ENCODE measurements around the gene CEP85L.

CEP85L gene

DNA sequence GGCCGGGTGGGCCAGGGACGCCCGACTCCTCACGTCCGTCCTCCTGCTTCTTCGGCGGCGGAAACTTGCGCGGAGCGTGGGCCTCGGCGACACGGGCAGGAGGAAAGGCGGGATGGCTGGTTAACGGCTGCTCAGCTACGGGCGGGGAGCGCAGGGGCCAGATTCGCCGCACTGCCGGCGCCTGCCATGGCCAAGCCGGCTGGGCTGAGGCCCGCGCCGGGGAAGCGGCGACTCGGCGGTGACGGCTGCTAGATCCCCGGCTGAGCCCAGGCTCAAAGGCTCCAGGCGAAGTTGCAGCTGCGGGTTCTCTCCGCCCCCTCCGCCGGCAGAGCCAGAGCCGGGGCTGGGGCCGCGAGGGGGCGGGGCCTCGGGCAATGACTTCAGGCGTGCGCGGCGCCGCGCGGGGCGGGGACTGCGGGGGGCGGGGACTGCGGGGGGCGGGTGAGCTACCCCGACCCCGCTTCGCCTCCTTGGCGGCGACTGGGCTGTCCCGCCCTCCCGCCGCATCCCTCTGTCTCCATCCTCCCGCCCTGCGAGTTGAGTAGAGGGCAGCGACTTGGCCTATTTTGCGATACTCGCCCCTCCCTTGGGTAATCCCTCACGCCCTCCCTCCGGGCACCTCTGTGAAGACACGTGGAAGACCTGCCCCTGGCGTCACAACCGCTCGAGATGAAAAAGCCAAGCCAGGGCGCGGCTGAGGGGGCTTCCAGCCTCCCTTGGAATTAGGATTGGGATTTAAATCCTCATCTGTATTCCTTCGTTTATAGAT, at the start of gene CEP85L:
TSS of gene CEP85L (minus strand) at position 310 of the 769 bp plus-strand sequence. CDS start 322 bp downstream, outside the sequence.
- peak; percentile 92 for DNase-seq (ENCODE audit: extremely low read depth, insufficient read length)
- H3K36me3 ChIP-seq (ENCODE audit: control insufficient read depth, insufficient read depth, low read length): no peaks in the 10 kb centered on the region
- TF ChIP-seq, protein P1, sequence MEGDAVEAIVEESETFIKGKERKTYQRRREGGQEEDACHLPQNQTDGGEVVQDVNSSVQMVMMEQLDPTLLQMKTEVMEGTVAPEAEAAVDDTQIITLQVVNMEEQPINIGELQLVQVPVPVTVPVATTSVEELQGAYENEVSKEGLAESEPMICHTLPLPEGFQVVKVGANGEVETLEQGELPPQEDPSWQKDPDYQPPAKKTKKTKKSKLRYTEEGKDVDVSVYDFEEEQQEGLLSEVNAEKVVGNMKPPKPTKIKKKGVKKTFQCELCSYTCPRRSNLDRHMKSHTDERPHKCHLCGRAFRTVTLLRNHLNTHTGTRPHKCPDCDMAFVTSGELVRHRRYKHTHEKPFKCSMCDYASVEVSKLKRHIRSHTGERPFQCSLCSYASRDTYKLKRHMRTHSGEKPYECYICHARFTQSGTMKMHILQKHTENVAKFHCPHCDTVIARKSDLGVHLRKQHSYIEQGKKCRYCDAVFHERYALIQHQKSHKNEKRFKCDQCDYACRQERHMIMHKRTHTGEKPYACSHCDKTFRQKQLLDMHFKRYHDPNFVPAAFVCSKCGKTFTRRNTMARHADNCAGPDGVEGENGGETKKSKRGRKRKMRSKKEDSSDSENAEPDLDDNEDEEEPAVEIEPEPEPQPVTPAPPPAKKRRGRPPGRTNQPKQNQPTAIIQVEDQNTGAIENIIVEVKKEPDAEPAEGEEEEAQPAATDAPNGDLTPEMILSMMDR (IDR thresholded peaks at IDR 0.05; ENCODE audit: insufficient read depth, low read length, poor library complexity, severe bottlenecking): peak; percentile 3

DNA sequence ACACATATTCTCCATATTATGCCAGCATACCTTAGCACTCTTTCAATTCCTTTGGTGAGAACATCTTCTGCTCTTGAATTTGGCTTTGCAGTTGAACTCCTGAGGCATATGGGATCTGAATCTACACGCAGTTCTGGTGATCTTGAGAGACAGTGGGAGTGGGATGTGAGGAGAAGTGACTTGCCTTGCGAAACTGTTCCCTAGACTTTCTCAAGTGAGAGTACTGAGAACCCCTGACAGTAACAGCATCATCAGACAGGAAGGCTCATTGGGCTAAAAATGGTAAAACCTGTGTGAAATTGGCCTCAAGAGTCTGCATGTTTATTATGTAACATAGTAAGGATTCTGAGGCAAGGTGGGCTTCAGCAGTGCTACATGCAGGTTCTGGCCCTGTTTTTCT, 49.1 kb upstream of the CEP85L start:
- TF ChIP-seq, protein P1 (IDR thresholded peaks at IDR 0.05; ENCODE audit: insufficient read depth, low read length, poor library complexity, severe bottlenecking): no peak
- no peak for DNase-seq (ENCODE audit: extremely low read depth, insufficient read length)
- no peak overlapping the region for H3K4me3 ChIP-seq (replicated peaks; ENCODE audit: low read depth, low read length)
- H3K36me3 ChIP-seq (ENCODE audit: control insufficient read depth, insufficient read depth, low read length): no peaks in the 10 kb centered on the region
- no peaks in the 10 kb centered on the region for H3K27me3 ChIP-seq (replicated peaks; ENCODE audit: control insufficient read depth, insufficient read depth, low read length)

More for the DNA sequence above, at the start of gene CEP85L:
- Histone ChIP-seq H3K27me3 (replicated peaks; ENCODE audit: control insufficient read depth, insufficient read depth, low read length) (no peaks in the 10 kb centered on the region), H3K4me3 (replicated peaks; ENCODE audit: low read depth, low read length) (peak within 1 kb of the TSS; percentile 90)

DNA sequence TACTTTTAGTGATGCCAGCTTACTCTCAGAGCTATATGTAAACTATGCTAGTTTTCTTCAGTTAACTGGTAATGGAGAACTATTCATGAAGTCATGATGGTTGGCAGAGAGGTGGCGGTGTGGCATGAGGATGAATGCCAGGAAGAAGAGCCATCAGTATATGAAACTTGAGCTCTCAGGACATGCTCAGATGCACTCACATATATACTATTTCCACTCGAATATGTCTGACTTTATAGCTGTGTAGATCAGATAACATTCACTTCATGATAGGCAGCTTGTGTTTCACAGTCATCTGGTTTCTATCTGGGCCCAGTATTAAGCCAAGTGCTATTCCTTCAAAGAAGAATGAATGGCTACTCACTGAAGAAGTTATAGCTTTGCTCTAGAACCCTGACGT, 46.2 kb upstream of the CEP85L start:
- Histone ChIP-seq H3K27me3 (replicated peaks; ENCODE audit: control insufficient read depth, insufficient read depth, low read length) (no peaks in the 10 kb centered on the region), H3K4me3 (replicated peaks; ENCODE audit: low read depth, low read length) (no peak overlapping the region), H3K36me3 (ENCODE audit: control insufficient read depth, insufficient read depth, low read length) (no peaks in the 10 kb centered on the region)
- TF ChIP-seq, protein P1 (IDR thresholded peaks at IDR 0.05; ENCODE audit: insufficient read depth, low read length, poor library complexity, severe bottlenecking): no peak
- DNase-seq (ENCODE audit: extremely low read depth, insufficient read length): no peak

DNA sequence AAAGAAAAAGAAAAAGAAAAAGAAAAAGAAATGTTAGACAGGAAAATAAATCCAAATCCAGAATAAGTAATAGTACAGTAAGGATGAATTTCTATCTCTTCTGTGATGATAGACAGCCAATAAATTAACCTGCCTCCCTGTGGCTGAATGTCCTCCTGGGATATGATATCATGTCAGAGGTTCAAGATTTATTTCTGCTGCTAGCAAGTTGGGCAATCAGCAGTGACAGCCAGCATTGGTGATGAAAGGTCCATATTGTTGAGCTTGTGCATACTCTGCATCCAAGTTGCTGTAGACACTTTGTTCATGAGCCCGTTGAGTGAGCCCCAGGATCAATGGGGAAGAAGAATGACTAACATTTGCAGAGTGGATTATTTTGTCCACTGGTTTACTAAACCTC, 44.9 kb upstream of the CEP85L start:
- Histone ChIP-seq H3K4me3 (replicated peaks; ENCODE audit: low read depth, low read length) (no peak overlapping the region), H3K36me3 (ENCODE audit: control insufficient read depth, insufficient read depth, low read length) (no peaks in the 10 kb centered on the region), H3K27me3 (replicated peaks; ENCODE audit: control insufficient read depth, insufficient read depth, low read length) (no peaks in the 10 kb centered on the region)
- TF ChIP-seq, protein P1 (IDR thresholded peaks at IDR 0.05; ENCODE audit: insufficient read depth, low read length, poor library complexity, severe bottlenecking): no peak
- DNase-seq (ENCODE audit: extremely low read depth, insufficient read length): no peak

DNA sequence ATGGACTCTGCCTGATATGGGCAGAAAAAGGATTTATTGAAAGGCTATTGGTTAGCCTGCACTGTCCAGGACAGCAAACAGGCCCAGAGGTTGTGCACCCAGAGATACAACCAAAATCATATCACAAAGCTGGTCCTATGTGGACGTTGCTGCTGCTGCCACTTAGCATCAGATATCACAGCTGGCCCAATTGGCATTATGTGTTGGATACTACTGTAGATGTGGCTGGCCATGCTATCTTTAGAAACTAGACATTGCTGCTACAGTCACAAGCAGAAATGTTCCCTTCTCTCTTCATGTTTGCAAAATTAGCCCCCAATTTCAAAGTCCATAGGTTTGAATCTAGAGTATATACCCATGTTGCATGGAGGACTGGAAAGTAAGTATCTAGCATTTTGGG, 42.2 kb upstream of the CEP85L start:
- Histone ChIP-seq H3K4me3 (replicated peaks; ENCODE audit: low read depth, low read length) (no peak overlapping the region), H3K27me3 (replicated peaks; ENCODE audit: control insufficient read depth, insufficient read depth, low read length) (no peaks in the 10 kb centered on the region)
- no peak for DNase-seq (ENCODE audit: extremely low read depth, insufficient read length)

More for the DNA sequence above, 42.2 kb upstream of the CEP85L start:
- TF ChIP-seq, protein P1 (IDR thresholded peaks at IDR 0.05; ENCODE audit: insufficient read depth, low read length, poor library complexity, severe bottlenecking): no peak
- H3K36me3 ChIP-seq (ENCODE audit: control insufficient read depth, insufficient read depth, low read length): no peaks in the 10 kb centered on the region; the same call in 1 of the 2 replicates
